Heart left ventricle (tissue), 16 donors: ENCODE data around the gene IFT57. TPM values are rescaled to one million over a fixed set of nuclear protein-coding genes. Genes with fewer than 3 reads are reported as not detected.

Source experiments
- ATAC-seq, 4 donors: fragments of 200-7000 bp; cut with Tn5 transposase; one replicate each; pipeline ENCODE4 v1.9.1; 2020 to 2022; ENCODE audit warnings: moderate library complexity in 4 of 4, mild to moderate bottlenecking in 3 of 4, moderate number of reproducible peaks in 1 of 4
- DNase-seq, 5 donors: peaks; one replicate each; pipeline ENCODE4 v3.0.0-alpha.2; 2020
- H3K27ac ChIP-seq, 12 donors: fragments of 200-600 bp; sonication (generic) in 4 of 12; one replicate each; pipeline versions ENCODE4 v1.5.0 to v1.8.0; 2016 to 2022; ENCODE audit warnings: mild to moderate bottlenecking in 2 of 12
- H3K27me3 ChIP-seq, 9 donors: fragments of 200-600 bp; sonication (generic) in 2 of 9; one replicate each; pipeline versions ENCODE4 v1.5.1 to v1.8.0; 2016 to 2022; ENCODE audit warnings: mild to moderate bottlenecking in 3 of 9
- H3K36me3 ChIP-seq, 9 donors: fragments of 200-600 bp; sonication (generic) in 2 of 9; one replicate each; pipeline versions ENCODE4 v1.5.0 to v1.8.0; 2018 to 2022; ENCODE audit warnings: mild to moderate bottlenecking in 2 of 9
- H3K4me1 ChIP-seq, 12 donors: fragments of 200-600 bp; sonication (generic) in 4 of 12; one replicate each; pipeline versions ENCODE4 v1.5.0 to v1.8.0; 2016 to 2022; ENCODE audit warnings: mild to moderate bottlenecking in 3 of 12
- H3K4me3 ChIP-seq, 12 donors: fragments of 200-600 bp; sonication (generic) in 4 of 12; one replicate each; pipeline versions ENCODE4 v1.5.0 to v1.8.0; 2017 to 2022; ENCODE audit warnings: mild to moderate bottlenecking in 9 of 12, moderate library complexity in 4 of 12
- H3K9me3 ChIP-seq, 12 donors: fragments of 200-600 bp; sonication (generic) in 4 of 12; one replicate each; pipeline versions ENCODE4 v1.5.0 to v1.8.0; 2016 to 2022; ENCODE audit warnings: mild to moderate bottlenecking in 1 of 12
- CTCF ChIP-seq, 12 donors: fragments of 200-600 bp; sonication (generic) in 4 of 12; IDR thresholded peaks; one replicate each; pipeline versions ENCODE4 v1.5.0 to v1.8.0; 2018 to 2022; ENCODE audit warnings: antibody characterized with exemption in 12 of 12, mild to moderate bottlenecking in 5 of 12
- POLR2A ChIP-seq, 2 donors: fragments of 450-650 bp; IDR thresholded peaks; one replicate each; pipeline ENCODE4 v1.6.1; 2017; ENCODE audit warnings: antibody characterized with exemption in 2 of 2, mild to moderate bottlenecking in 2 of 2, moderate library complexity in 2 of 2
- WGBS, 4 donors: extraction: QIAGEN DNeasy Blood & Tissue Kit in 2 of 4; methylation state at CpG; one replicate each; pipeline versions ENCODE4 v1.1.5 to v1.1.7; 2013 to 2018; 5-methylcytosine and 5-hydroxymethylcytosine counted together
- intact Hi-C, 10 donors: fragments of 100-400 bp; cut with DNase I; formaldehyde crosslinking; loops; one replicate each; pipeline versions ENCODE4 v1.11.1 to v1.14.2; 2022
- polyA plus RNA-seq, 2 donors: library from polyadenylated mRNA; stranded (reverse); fragments of 200-250 nt; gene quantifications; one replicate each; pipeline ENCODE4 v1.2.3, GENCODE V29; 2013
- total RNA-seq, 9 donors: library from RNA; depleted of rRNA in 2 of 9; stranded (reverse); fragments of >200 nt in 2 of 9; fragmentation: NEBNext Ultra II Directional in 3 of 9; extraction: Animal tissue kit (Norgen Biotek cat#: 25700) in 3 of 9; gene quantifications; one replicate each; pipeline versions ENCODE4 v1.1.0 to v1.2.4, GENCODE V29; 2016 to 2023
- donor health status: ischemic (EF 13 %, LVEDD 7.1; RV severe dilation, severe dysfunction).
- donor health status: healthy with polysubstance abuse.
- donor health status: DM: no; HTN: yes; CAD: no.
- donor health status: DM: no; HTN: no; CAD: no.
- donor health status: ischemic (EF 25% LVEDD 6.9; RV normal size, moderate dysfunction).
- donor health status: ischemic (EF 25% LVEDD 5.7; RV mildly dilated, moderate dysfunction).
- donor health status: healthy.
- donor health status: DM: yes; HTN: yes; CAD: no.
- donor health status: ischemic (EF 35%, LVEDD 5.7; RV mildly dilated, moderate dysfunction).
- donor health status: nonischemic (EF 11% LVEDD 7.7; RV severe dilation, severe dysfunction).
- donor health status: DM: yes; HTN: yes; CAD: no.
- donor health status: PGD.
- donor health status: ischemic (EF 29% LVEDD 5.4; RV normal size, mild dysfunction).
- donor health status: nonischemic (EF 23%, LVEDD 6.1; RV moderate dilation, normal function).

Gene IFT57
- total and polyA plus RNA-seq, 11 donors: 4.3 to 36.4 (median 22.9) TPM

- intact Hi-C loops: no loop called here
- ATAC-seq: no peak
- Histone ChIP-seq H3K27me3 (no peaks in the 10 kb centered on the region), H3K4me1 (no peaks in the 10 kb centered on the region), H3K36me3 (no peaks in the 10 kb centered on the region), H3K9me3 (no peaks in the 10 kb centered on the region), H3K4me3 (no peak overlapping the region), H3K27ac (no peak overlapping the region)
- TF ChIP-seq CTCF (IDR thresholded peaks at IDR 0.05): no peak
- TF ChIP-seq POLR2A (IDR thresholded peaks at IDR 0.05): no peak
- DNase-seq: no peak
Measured at GRCh38 chr3:108255131-108255530, 32.9 kb upstream of the IFT57 start.

GRCh38 chr3:108251844-108252243, 29.6 kb upstream of the IFT57 start:
- Histone ChIP-seq H3K9me3 (no peaks in the 10 kb centered on the region), H3K27me3 (no peaks in the 10 kb centered on the region), H3K36me3 (no peaks in the 10 kb centered on the region), H3K4me3 (no peak overlapping the region), H3K27ac (no peak overlapping the region), H3K4me1 (no peaks in the 10 kb centered on the region)
- intact Hi-C loops: no loop called here
- WGBS, 4 donors: 91 to 97% (median 92%) methylated on average over 1 of the region's 1 CpG
- no peak for DNase-seq
- ATAC-seq: no peak
- TF ChIP-seq CTCF (IDR thresholded peaks at IDR 0.05) (no peak), POLR2A (IDR thresholded peaks at IDR 0.05) (no peak)

DNA sequence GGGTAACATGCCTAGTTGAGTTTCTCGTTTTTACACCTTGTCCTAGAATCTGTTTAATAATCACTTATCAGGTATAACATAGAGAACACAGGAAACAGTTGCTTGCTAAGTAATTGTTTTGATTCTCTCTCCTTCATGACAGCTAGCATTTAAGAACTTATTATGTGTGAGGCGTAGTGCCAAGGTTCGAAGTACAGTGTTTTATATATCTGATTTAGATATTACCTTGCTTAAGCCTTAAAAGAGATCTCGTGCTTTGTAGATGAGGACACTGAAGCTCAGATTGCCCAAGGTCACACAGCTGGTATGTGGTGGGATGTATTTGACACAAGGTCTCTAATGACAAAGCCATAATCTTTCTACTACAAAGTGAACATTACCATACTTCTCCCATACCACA, 29.0 kb upstream of the IFT57 start:
- 70 to 82% (median 74%) methylated on average over 4 of the region's 4 CpGs for WGBS, 4 donors
- no peak for TF ChIP-seq POLR2A (IDR thresholded peaks at IDR 0.05)
- TF ChIP-seq CTCF (IDR thresholded peaks at IDR 0.05): no peak
- intact Hi-C loops: no loop called here

GRCh38 chr3:108250626-108251025, 28.4 kb upstream of the IFT57 start:
- H3K27ac ChIP-seq: no peak overlapping the region
- H3K4me1 ChIP-seq: no peaks in the 10 kb centered on the region
- no peak overlapping the region for H3K4me3 ChIP-seq
- no peak for ATAC-seq
- intact Hi-C loops: no loop called here
- H3K27me3 ChIP-seq: no peaks in the 10 kb centered on the region
- H3K36me3 ChIP-seq: no peaks in the 10 kb centered on the region
- TF ChIP-seq CTCF (IDR thresholded peaks at IDR 0.05) (no peak), POLR2A (IDR thresholded peaks at IDR 0.05) (no peak)
- WGBS, 4 donors: 82 to 88% (median 88%) methylated on average over 2 of the region's 2 CpGs
- H3K9me3 ChIP-seq: no peaks in the 10 kb centered on the region
- DNase-seq: no peak

More for the DNA sequence above, 29.0 kb upstream of the IFT57 start:
- ATAC-seq (no peak), DNase-seq (no peak)
- H3K27me3 ChIP-seq: no peaks in the 10 kb centered on the region
- H3K27ac ChIP-seq: no peak overlapping the region
- H3K4me1 ChIP-seq: no peaks in the 10 kb centered on the region
- H3K9me3 ChIP-seq: no peaks in the 10 kb centered on the region
- H3K36me3 ChIP-seq: no peaks in the 10 kb centered on the region
- no peak overlapping the region for H3K4me3 ChIP-seq
